Measurements from ENCODE around the gene PLXDC2. TPM values are rescaled to one million over a fixed set of nuclear protein-coding genes. Genes with fewer than 3 reads are reported as not detected.

The PLXDC2 gene
- total RNA-seq, 1 experiment from 2014 or later: 38.7 TPM

GRCh38 chr10:20180766-20181165, 364.5 kb downstream of the PLXDC2 start:
- Histone ChIP-seq H2BK15ac (ENCODE audit: low read depth, low read length) (no peak overlapping the region), H3K4me2 (ENCODE audit: insufficient read depth, insufficient read length, low read length) (no peak overlapping the region), H4K20me1 (ENCODE audit: control insufficient read depth, insufficient read depth, insufficient read length) (no peaks in the 10 kb centered on the region), H2BK5ac (ENCODE audit: insufficient read length, low read length) (no peak overlapping the region), H3K27me3 (ENCODE audit: insufficient read depth, low read length) (no peaks in the 10 kb centered on the region), H2BK20ac (ENCODE audit: low read depth, low read length, poor library complexity, severe bottlenecking) (no peak overlapping the region), H3K27ac (ENCODE audit: insufficient read length, low read depth, low read length) (no peak overlapping the region), H3T11ph (ENCODE audit: low read length) (no peak overlapping the region), H3K56ac (ENCODE audit: insufficient read length, low read depth, low read length) (no peak overlapping the region), H3K23me2 (ENCODE audit: insufficient read length, low read depth, low read length, poor library complexity, severe bottlenecking) (no peaks in the 10 kb centered on the region), H2AFZ (ENCODE audit: low read length) (no peak overlapping the region), H2BK120ac (ENCODE audit: low read depth, low read length, poor library complexity, severe bottlenecking) (no peak overlapping the region), H2AK5ac (ENCODE audit: insufficient read length, low read length) (no peak overlapping the region), H3K23ac (ENCODE audit: insufficient read length, low read depth, low read length) (no peak overlapping the region), H4K91ac (ENCODE audit: insufficient read length, low read depth, low read length) (no peak overlapping the region), H3K9ac (ENCODE audit: extremely low read depth, insufficient read length, low read length) (no peak overlapping the region), H3K9me3 (ENCODE audit: control insufficient read depth, low read depth, low read length) (no peaks in the 10 kb centered on the region), H3K4ac (ENCODE audit: low read depth, low read length) (no peak overlapping the region), H4K5ac (ENCODE audit: insufficient read length, low read depth, low read length) (no peak overlapping the region), H3K4me1 (ENCODE audit: insufficient read depth, low read length) (no peaks in the 10 kb centered on the region; the same call in 1 of the 2 replicates), H4K8ac (replicated peaks; ENCODE audit: insufficient read length, low read depth, low read length) (no peak overlapping the region), H3K14ac (ENCODE audit: insufficient read depth, low read length) (no peak overlapping the region), H2BK12ac (ENCODE audit: insufficient read length, low read depth, low read length) (no peak overlapping the region), H3K18ac (ENCODE audit: insufficient read length, low read depth, low read length) (no peak overlapping the region), H3K79me2 (ENCODE audit: insufficient read depth, low read length) (no peaks in the 10 kb centered on the region), H3K79me1 (ENCODE audit: insufficient read depth, low read depth, low read length, poor library complexity, severe bottlenecking) (no peaks in the 10 kb centered on the region)
- Mint-ChIP-seq H3K36me3 (ENCODE audit: insufficient read depth in 1 of 3, low read depth in 3 of 3) (peaks cover 0 to 3% (median 3%) of the 10 kb centered on the region in 3 experiments; a peak in 2 of 7 replicates), H3K9me3 (no peaks in the 10 kb centered on the region), H3K27ac (peak overlapping the region in 1 of 3 experiments; percentile 3; a peak in 1 of 7 replicates), H3K4me3 (no peak overlapping the region), H3K4me1 (peaks cover 22 to 23% of the 10 kb centered on the region in 2 experiments), H3K27me3 (ENCODE audit: low read depth) (no peaks in the 10 kb centered on the region)
- no peak for DNase-seq
- WGBS (ENCODE audit: extremely low coverage, insufficient read length, low lambda C conversion rate): no CpG with 5 or more reads among the region's 1 CpG
- TF ChIP-seq CTCF (conservative IDR thresholded peaks at IDR 0.05): no peak

Measured in H9 (cell line).